B cell (primary cell): ENCODE measurements around the gene PRR20B.

Experiments
- CTCF ChIP-seq: fragments of 200-600 bp; IDR thresholded peaks from one replicate; pipeline ENCODE4 v1.8.0; 2022; ENCODE audit warnings: antibody characterized with exemption, mild to moderate bottlenecking
- EZH2 ChIP-seq: IDR thresholded peaks from 2 replicates; pipeline ENCODE4 v1.6.1; 2012; ENCODE audit warnings: borderline replicate concordance, low read depth, mild to moderate bottlenecking, moderate library complexity, low read length; ENCODE audit not compliant: insufficient read depth, poor library complexity, severe bottlenecking

DNA sequence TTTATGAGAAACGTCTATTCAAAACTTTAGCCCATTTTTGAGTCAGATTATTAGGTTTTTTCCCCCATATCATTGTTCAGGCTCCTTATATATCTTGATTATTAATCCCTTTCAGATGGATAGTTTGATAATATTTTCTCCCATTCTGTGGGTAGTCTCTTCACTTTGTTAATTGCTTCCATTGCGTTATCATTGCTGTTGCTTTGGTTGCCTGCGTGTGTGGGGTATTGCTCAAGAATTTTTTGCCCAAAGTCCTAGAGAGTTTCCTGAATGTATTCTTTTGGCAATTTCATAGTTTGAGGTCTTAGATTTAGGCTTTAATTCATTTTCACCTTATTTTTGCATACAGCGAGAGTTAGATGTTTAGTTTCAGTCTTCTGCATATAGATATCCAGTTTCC is 32.3 kb upstream of the PRR20B start:
- TF ChIP-seq CTCF (no peak), EZH2 (no peak)
